GM21367 (cell line): Measurements from ENCODE around the gene WBP2.

Experiments
- ATAC-seq: cut with Tn5 transposase; IDR thresholded peaks from one replicate; pipeline ENCODE4 v1.9.1; 2021; ENCODE audit not compliant: unreplicated experiment

The WBP2 gene

DNA sequence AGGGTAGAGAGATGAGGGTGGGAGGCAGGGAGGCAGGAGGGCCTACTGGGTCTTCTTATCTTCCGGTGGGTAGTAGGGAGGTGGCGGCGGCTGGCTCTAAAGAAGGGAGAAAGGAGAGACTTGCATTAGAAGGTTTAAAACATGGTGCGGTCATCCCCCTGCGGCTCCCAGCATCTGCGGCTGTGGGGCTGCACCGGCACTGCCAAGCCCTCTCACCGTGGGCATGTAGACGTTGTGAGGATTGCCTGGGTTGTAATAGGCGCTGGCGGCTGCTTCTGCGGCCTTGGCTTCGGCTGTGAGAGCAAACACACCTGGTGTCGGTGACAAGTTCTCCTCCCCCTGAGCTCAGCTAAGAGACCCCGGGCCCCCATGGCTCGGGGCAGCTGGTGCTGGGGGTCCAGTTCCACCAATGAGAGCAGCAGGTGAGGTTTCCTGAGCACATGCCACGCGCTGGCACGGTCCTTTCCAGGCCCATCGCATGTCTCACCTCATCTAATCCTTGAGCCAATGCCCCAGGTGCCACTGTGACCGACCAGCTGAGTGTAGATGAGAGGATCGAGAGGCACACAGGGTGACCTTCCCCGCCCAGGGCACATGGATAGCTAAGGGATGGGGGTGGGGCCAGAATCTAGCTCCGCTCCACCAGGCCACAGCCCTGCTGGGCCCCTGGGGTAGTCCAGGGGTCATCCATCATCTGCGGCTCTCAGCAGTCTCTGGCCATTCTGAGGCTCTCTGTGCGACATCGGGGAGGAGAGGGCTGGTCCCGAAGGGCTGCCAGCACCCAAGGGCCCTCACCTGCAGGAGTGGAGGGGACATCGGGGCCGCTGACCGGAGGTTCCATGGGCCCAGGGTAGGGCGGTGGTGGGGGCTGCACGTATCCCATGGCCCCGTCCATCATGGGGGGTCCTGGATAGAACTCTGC lies 8.2 kb downstream of the WBP2 start:
- ATAC-seq, result no peak

DNA sequence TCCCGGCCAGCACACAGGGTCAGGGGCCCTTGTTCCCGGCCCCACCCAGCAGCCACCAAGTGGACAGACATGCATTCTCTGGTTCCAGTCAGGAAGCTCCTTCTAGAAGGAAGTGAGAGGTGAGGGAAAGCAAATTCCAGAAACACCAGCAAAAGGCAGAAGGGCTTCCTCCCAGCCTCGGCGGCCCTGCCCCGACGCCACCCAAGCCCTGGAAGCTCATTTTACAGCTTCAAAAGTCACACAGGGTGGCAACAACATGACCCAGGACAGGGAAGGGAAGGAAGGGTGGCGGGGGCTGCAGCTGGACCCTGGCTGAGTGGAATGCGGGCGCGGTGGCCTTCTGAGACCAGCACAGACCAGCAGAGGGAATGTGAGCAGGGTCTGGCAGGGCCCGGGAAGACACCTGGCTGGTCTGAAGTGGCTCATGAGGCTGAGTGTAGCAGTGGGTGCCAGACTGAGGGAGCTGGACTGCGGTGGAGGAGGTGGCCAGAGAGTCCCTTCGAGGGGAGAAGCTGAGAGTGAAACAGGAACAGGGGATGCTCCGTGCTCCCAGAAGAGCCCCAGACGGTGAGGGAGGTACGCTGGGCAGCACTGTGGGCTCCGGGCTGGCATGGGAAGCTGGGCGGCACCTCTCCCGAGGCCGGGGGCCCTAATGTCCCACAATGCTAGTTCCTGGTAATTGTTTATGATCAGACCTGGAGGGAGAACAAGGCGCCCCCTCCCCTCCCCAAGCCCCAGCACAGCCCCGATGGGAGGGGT lies 9.0 kb downstream of the WBP2 start:
- ATAC-seq, result no peak

DNA sequence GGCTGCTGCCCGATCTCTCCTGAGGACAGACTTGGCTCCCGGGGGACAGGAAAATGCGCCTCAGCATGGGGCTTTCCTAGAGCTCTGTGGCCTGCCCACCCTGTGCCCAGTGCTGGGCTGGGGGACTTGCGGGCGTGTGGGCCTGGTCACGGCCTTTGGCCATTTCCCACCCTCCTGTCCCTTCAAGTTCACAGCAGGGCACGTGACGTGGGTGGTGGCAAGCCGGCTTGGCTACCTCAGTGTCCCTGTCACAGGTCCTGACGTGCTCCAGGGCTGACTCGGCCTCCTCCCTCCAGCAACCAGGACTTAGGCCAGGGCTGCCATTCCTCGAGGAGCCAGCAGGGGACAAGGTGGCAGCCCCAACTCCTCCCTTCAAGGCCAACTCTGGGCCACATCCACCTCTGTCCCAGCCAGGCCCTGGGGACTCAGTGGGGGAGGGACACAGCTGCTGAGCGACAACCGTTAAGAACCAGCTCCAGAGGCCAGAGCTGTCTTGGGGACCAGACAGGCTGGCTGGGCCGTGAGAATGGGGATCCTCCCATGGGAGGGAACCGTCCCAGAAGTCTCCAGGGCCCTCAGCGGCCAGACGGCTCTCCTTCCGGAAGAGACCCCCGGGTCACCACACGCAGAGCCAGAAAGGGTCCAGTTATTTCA lies 9.9 kb downstream of the WBP2 start:
- peak; percentile 61 for ATAC-seq

DNA sequence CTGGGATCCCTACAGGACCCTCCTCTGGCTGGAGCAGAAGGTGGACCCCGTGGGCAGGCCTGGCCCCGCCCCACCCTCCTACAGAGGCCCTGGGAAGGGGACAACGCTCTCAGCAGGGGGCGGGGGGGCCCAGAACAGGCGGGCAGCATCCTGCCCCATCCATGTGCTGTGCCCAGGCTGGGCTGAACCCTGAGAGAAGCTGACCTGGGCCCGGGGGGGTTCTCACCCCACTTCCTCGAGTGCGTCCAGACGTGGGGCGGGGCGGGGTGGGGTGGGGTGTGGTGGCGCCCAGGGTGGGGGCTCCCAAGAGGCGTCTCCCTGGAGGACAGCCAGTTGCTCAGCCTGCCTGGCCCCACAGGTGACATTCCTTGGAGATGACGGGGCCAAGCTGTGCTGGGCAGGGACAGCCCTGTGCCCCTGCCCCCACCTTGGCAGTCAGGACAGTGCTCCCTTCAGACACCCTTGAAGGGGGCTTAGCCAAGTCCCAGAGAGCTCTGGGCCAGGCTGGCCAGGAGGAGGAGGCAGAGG lies 10.5 kb downstream of the WBP2 start:
- ATAC-seq, result peak; percentile 8

DNA sequence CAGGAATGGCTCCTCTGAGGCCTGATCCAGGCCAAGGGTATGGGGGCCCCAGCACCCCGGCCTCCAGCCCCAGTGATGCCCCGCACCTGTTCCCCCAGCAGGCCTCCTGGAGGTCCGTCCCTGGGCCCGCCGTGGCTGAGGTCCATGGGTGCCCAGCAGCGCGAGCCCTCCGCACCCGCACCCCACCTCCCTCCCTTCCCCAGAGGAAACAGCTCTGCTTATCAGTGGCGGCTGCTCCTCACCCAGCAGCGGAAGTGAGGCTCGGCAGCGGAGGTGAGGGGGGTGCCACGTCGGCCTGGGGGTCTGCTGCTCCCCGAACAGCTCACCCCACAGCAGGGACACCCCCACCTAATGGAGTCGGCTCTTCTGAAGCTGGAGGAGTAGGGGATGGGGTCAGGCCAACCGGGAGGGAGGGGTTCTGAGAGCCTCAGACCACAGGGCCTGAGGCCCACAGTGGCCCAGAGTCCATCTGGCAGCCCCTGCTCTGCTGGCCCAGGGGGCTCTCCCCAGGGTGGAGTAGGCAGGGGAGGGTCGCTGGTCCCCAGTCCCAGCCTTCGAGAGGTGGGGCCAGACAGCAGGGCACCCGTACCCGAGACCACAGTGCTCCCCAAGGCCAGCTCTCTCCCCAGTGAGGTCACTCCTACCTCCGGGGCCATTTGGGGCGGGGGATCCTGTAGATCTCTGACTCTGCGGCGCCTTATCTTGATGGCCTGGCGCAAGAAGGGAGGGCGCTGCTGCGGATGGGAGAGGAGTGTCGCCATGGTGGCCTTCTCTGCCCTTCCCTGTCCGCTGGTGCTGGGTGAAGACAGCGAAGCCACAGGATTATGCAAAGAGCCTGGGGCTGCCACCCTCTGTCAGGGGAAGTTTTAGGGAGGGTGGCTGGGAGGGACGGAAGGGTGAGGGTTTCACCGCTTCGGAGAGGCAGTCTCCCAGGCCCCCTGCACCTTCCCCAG lies 11.3 kb downstream of the WBP2 start, which contains the start of gene UNC13D:
Gene UNC13D (minus strand): TSS at position 828 of the 953 bp plus-strand sequence. CDS start 67 bp downstream, at position 761.
- no peak for ATAC-seq

DNA sequence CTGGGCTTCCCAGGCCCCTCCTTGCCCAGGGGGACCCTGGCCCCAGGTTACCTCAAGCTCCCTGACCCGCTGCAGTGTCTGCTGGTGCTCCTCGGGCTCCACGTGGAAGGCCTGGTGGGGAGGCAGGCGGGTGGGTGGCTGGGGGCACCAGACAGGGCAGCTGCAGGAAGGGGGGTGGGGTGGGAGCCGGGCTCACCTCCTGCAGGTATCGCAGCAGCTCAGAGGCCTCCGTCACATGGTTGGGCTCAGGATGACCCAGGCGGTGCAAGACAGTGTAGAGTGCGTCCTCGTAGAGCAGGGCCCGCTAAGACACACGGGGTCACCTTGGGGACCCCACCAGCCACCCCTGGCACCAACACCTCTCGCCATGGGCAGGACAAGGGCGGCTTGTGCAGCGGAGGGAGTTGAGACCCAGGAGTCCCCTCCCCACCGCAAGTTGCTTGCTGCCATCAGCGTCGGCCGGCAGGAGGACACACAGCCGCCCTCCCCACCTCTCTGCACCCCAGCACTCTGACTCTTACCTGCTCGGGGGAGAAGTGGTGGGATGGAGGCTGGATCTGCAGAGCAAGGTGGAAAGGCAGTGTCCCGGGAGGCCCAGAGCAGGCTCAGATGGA lies 12.1 kb downstream of the WBP2 start:
- ATAC-seq, result no peak

DNA sequence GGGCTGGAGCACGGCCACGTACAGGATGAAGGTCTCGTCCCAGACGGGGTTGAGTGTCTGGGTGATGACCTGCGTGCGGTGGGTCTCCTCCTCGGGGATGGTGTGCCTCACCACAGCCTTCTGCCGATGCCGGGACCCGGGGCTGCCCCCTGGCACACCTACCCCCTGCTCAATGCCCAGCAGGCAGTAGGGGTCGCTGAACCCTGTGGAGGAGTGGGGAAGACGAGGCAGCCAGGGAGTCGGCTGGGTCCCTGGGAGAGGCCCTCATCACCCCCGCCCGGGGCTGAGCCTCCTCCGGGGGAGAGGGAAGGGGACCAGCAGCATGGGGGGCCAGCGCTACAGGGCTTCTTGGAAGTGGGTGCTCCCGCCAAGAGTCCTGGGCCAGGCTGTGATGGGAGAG lies 12.7 kb downstream of the WBP2 start:
- ATAC-seq, result no peak

DNA sequence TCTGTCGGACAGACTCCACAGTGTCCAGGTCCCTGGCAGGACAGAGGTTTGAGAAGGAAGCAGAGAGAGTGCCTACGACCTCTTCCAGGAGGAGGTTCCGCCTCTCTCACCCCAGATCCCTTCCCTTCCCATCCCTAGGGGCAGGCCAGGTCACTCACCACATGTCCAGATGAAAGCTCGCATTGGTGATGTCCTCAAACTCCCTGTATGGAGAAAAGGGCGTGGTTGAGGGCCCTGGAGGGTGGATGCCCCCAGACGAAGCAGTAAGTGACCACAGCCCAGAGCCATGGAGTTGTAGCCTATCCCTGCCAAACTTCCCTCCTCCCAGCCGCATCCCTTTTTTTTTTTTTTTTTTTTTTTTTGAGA lies 14.4 kb downstream of the WBP2 start:
- no peak for ATAC-seq

DNA sequence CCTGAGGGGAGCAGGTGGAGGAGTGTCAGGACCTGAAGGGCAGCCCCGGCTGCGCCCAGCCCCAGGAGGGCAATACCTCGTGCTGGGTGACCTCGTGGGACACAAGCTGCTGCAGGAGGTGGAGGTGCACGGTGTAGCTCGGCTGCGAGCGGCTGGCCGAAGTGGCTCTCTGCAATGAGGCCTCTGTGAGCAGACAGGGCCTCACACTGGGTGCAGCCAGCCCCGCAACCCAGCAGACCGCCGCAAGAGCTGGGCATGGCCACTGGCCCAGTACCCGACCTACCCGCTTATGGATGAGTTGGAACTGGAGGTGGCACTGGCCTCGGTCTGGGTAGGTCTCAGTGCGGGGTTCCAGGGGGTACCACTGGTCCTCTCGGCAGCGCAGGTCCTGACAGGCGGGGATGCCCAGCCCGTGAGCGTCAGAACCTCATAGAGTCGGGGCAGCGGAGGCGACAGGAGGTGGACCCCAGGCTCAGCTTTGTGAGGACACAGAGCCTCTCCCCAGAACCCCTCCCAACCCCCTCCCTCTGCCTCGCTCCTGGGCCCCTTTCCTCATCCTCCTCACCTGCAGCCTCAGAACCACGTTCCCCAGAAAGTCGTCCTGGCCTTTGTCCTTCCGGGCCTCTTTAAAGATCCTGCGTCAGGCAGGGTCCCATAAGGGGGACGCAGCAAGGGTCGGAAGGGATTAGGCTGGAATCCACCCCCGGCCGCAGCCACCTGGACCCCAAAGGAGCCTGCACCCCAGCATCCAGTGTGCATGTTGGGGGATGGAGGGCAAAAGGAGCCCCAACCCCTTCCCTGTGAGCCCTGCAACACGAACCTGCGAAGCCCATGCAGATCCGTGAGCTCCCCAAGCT lies 15.0 kb downstream of the WBP2 start:
- ATAC-seq, result no peak

DNA sequence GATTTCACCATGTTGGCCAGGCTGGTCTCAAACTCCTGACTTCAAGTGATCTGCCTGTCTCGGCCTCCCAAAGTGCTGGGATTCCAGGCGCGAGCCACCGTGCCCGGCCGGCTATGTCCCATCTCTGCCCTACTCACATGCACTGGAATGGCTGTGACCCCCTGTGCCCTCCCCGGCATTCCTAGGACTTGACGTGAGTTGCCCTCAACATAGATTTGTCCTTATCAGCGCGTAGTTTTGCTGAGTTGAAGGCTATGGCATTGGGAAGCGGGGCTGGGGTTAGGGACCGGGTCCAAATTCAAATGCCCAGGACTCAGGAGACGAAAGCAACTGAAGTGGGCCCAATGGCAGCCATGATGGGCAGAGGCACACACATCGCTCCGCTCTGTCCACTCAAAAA lies 16.7 kb downstream of the WBP2 start:
- ATAC-seq, result no peak

DNA sequence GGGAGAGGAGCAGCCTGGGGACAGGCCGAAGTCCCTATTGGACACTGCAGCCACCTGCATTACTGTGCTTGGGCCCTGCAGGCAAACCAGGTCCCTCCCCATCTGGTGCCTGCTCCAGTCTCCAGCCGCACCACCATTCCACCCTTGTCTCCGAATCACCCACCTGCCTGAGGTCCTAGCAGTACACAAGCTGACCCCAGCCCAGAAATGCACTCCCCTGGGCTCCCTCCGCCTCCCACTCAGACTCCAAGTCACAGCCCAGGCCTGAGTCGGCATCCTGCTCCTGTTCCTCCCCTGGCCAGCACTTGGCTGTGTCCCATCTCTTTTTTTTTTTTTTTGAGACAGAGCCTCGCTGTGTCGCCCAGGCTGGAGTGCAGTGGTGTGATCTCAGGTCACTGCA lies 17.2 kb downstream of the WBP2 start:
- ATAC-seq, result no peak

DNA sequence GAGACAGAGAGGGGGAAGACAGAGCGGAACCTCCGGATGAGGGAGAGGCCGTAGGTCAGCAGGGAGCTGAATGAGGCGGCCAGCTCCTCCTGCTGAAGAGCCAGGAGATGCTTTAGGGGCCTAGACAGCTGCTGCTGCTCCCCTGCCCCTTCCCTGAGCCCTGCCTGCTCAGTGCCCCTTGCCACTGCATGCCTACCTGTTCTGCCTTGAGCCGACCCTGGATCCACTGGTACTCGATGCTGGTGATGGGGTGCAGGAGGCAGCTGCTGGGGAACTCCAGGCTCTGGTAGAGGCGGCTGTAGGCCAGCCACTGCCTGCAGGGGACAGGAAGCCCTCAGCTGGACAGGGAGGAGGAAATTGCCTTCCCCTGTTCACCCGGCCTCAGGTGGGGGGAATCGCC lies 18.5 kb downstream of the WBP2 start:
- ATAC-seq, result no peak

DNA sequence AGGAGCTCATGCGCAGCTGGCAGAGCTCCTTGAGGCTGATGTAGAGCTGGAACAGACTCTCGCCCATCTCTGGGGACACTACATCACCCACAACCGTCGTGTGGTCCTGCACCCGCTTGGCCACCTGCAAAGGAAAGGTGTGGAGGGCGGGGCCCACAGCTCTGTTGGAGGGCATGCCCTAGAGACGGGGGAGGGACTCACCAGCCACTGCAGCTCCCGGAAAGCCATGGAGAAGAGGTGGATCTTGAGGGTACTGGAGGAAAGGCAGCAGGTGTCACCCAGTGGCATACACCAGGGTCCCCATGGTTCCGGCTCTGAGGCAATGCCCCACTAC lies 19.5 kb downstream of the WBP2 start:
- no peak for ATAC-seq

DNA sequence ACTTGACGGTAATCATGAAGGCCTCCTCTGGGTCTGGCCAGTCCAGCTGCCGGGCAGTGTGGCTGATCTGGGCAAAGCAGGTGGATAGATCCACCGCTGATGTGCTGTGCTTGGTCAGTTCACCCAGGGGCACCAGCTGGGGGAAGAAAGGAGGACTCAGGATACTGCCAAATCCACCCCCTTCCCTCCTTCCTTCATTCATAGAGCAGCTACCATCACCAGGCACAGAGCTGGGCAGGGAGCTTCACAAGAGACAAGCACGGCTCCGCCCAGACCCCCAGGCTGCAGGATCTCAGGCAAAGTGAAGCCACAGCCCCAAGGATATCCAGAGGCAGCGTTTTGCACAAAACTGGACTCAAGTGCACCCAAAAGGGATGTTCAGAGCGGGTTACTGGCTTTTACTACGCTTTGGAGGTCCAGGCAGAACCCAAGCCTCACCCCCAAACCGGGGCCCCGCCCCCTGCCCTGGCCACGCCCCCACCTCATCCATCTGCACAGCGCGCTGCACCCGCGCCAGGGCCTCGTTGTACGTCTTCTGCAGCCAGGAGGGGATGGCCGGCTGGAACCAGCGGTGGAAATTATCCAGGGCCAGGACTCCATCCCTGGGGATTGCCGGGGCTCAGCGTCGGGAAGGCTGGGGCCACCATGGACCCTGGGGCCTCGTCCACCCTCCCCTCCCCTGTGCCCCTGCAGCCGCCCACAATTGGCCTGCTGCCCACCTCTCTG lies 20.0 kb downstream of the WBP2 start:
- no peak for ATAC-seq

DNA sequence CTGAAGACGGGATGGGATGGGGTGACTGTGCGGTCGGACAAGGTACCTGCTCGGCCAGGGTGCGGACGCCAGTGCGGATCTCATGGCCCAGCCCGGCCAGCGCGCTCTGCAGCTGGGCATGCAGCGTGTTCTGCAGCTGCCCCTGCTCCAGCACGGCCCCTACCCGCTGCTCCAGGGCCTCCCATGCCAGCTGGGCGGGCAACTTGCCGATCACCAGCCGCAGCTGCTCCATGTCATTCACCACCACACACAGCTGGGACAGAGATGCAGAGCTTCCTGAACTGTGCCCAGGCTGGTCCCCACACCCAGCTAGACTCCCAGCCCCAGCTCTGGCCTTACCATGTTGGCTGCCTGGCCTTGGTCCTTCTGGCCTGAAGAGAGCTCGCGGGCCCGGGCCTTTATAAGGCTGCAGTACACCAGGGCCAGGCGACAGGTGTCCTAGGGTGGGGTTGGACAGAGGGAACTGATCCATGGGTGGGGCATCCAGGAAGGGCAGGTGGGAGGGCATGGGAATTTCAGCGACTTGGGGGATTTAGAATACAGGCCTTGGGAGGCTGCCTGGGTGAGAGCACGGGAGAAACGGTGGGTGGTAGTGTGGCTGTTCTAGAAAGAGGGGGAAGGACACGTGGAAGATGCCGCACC lies 20.7 kb downstream of the WBP2 start:
- ATAC-seq, result no peak

DNA sequence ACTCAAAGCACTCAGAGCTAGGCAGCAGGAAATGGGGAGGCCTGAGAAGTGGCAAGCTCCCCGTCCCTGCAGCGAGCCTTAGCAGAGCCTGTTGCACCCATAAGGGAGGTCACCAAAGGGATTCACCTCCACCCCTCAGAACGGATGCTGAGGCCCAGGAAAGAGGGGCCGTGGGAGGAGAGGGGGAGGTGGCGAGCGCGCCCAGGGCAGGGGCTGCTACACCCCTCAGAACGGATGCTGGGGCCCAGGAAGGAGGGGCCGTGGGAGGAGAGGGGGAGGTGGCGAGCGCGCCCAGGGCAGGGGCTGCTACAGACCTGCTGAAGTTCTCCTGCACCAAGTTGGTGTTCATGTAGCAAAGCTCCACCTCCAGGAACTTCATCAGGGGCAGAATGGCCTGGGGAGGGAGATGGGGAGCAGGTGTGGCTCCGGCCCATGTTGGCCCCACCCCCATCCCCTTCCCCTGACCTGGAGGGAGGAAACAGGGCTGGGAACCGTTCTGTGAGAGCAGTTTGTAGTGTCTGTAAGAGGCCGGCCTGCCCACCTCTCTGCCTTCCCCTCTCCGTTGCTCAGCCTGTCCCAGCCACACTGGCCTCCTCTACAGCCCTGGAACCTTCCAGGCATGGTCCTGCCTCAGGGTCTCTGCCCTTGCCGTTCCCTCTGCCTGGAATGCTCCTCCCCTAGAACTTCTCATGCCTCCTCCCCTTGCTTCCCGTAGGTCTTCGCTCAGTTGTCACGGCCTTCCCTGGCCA lies 22.3 kb downstream of the WBP2 start:
- no peak for ATAC-seq

DNA sequence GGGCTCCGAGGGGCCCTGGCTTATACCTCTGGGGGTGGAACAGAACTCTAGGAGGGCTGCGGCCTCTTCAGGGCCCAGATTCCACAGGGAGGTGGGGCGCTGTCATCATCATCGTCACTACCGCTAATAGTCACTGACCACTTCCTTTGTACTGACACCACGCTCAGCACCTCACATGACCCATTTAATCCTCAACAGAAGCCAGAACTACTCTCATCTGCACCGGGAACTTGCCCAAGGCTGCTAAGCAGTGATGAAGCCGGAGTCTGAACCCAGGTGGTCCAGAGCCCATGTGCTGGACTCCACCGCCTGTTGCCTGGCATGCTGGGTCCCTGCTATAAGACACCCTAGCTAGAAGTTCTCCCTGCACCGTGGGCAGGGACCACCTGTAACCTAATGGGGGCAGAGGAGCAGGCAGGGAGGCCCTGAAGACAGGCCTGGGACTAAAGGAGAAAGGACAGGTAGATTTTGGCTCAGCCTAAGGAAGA lies 22.9 kb downstream of the WBP2 start:
- ATAC-seq, result no peak
